ENCODE results near the gene GTPBP3. TPM values are rescaled to one million over a fixed set of nuclear protein-coding genes. Genes with fewer than 3 reads are reported as not detected.
A peak's percentile ranks its signal among the peaks of the same experiment; 100 is the strongest.
"Not testable (repeated sequence)": the region's sequence is repeated elsewhere in the genome, so short reads cannot be mapped to it uniquely, and the experiment has no call there.

The GTPBP3 gene
- total and polyA plus RNA-seq, 9 of the 15 experiments (the other 6 are each of a cell fraction or from before 2014, with no cell fraction given) = 4.9 to 124 (median 22.6) TPM

DNA sequence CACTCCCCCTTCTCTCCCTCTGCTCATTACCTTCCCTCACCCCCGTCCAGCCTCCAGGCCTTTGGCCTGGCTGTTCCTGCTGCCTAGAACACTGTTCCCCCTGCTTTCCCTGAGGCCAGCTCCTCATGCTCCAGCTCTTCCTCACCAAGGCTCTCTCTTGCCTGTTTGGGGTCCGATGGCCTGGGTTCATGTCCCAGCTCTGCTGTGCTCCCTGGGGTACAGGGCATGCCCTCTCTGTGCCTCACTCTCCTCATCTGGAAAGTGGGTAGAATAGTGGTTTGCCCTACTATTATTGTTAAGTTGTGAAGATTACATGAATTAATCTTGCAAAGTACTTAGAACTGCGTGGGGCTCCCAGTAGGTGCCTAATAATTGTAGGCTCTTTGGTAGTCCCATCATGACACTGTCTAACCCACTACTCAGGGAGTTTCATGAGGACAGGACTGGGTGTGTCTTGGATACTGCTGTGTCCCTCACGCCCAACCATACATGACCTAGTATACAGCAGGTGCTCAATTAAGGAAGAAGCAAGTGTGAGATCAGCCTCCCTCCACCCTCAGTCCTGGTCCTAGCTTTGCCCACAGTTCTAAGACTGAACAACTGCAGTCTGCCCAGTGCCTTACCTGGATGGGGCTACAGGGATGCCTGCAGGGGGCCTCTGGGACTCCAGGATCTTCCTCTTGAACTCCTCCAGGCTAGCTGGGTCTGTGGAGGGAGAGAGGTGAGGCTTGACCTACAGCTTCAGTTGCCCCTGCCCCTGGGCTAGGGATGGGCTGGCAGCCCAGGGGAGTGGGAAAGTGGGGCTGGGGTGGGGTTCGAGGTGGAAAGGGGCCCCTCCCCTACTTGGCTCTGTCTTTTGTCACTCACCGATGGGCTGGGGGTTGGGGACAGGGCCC is 22.8 kb downstream of the GTPBP3 start (continued):
- TF ChIP-seq, protein P1, sequence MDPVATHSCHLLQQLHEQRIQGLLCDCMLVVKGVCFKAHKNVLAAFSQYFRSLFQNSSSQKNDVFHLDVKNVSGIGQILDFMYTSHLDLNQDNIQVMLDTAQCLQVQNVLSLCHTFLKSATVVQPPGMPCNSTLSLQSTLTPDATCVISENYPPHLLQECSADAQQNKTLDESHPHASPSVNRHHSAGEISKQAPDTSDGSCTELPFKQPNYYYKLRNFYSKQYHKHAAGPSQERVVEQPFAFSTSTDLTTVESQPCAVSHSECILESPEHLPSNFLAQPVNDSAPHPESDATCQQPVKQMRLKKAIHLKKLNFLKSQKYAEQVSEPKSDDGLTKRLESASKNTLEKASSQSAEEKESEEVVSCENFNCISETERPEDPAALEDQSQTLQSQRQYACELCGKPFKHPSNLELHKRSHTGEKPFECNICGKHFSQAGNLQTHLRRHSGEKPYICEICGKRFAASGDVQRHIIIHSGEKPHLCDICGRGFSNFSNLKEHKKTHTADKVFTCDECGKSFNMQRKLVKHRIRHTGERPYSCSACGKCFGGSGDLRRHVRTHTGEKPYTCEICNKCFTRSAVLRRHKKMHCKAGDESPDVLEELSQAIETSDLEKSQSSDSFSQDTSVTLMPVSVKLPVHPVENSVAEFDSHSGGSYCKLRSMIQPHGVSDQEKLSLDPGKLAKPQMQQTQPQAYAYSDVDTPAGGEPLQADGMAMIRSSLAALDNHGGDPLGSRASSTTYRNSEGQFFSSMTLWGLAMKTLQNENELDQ (CRISPR knock-in tag; IDR thresholded peaks at IDR 0.05; ENCODE audit: borderline replicate concordance) = no peak
- TF ChIP-seq ZNF583 (CRISPR knock-in tag; IDR thresholded peaks at IDR 0.05) = no peak
- TF ChIP-seq ZKSCAN8 (CRISPR knock-in tag; IDR thresholded peaks at IDR 0.05) = peak; percentile 93
- no peak for TF ChIP-seq IRF2 (CRISPR knock-in tag; IDR thresholded peaks at IDR 0.05)
- TF ChIP-seq TAF15 (IDR thresholded peaks at IDR 0.05; ENCODE audit: low read depth, low read length) = no peak

DNA sequence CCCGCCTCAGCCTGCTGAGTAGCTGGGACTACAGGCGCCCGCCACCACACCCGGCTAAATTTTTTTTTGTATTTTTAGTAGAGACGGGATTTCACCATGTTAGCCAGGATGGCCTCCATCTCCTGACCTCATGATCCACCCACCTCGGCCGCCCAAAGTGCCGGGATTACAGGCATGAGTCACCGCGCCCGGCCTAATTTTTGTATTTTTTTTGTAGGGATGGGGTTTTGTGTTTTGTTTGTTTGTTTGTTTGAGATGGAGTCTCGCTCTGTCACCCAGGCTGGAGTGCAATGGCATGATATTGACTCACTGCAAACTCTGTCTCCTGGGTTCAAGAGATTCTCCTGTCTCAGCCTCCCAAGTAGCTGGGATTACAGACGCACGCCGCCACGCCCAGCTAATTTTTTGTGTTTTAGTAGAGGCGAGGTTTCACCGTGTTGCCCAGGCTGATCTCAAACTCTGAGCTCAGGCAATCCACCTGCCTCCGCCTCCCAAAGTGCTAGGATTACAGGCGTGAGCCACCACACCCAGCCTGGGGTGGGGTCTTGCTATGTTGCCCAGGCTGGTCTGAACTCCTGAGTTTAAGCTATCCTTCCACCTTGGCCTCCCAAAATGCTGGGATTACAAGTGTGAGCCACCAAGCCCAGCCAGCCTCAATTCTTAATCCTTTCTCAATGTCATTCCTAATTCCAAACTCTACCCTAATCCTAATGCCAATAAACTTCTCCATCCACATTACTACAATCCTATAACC is 26.7 kb downstream of the GTPBP3 start:
- FAIRE-seq, POLR2A ChIA-PET: not testable (repeated sequence)

More for the DNA sequence above, 26.7 kb downstream of the GTPBP3 start:
- ATAC-seq; CTCF ChIA-PET (ENCODE audit: low intra/inter-chr PET ratio); DNase-seq (ENCODE audit: extremely low read depth in 1 of 4, low spot score in 3 of 4); H3K27ac ChIP-seq (ENCODE audit: extremely low read depth, low read depth, low read length); H3K9me1 ChIP-seq (ENCODE audit: control insufficient read depth, insufficient read depth, low read length); H3K4me1 ChIP-seq (replicated peaks in 1 of 2; ENCODE audit: control insufficient read depth in 2 of 2, insufficient read depth in 2 of 2, low read length in 2 of 2); H3K4me2 ChIP-seq (ENCODE audit: insufficient read depth, low read length); H3K9ac ChIP-seq (ENCODE audit: insufficient read depth in 1 of 2, low read depth in 2 of 2, low read length in 2 of 2); H3K79me2 ChIP-seq (ENCODE audit: control insufficient read depth, insufficient read depth, low read length); H4K20me1 ChIP-seq (replicated peaks; ENCODE audit: control insufficient read depth, insufficient read depth, low read length); H3K4me3 ChIP-seq; H2AFZ ChIP-seq (ENCODE audit: low read depth, low read length); in situ Hi-C loops (cut with MboI); BruUV-seq (replicated peaks); H3K36me3 ChIP-seq (ENCODE audit: control insufficient read depth, insufficient read depth, low read length); H3K9me3 ChIP-seq (replicated peaks; ENCODE audit: control insufficient read depth, insufficient read depth, low read depth, low read length); intact Hi-C loops (cut with micrococcal nuclease): not testable (repeated sequence)
- TF ChIP-seq, protein P2, sequence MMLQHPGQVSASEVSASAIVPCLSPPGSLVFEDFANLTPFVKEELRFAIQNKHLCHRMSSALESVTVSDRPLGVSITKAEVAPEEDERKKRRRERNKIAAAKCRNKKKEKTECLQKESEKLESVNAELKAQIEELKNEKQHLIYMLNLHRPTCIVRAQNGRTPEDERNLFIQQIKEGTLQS (IDR thresholded peaks at IDR 0.05) = peak; percentile 57
- TF ChIP-seq, protein P2 (CRISPR knock-in tag; conservative IDR thresholded peaks at IDR 0.05) = not testable (repeated sequence)
- peak; percentile 81 for TF ChIP-seq ZNF121 (CRISPR knock-in tag; conservative IDR thresholded peaks at IDR 0.05)
- 30% methylated on average over 18 of the region's 20 CpGs for WGBS (ENCODE audit: insufficient coverage, low coverage, missing lambda C conversion rate)
- H3K27me3 ChIP-seq (ENCODE audit: control insufficient read depth in 2 of 2, insufficient read depth in 2 of 2, low read length in 2 of 2) = peaks cover 22 to 24% of the 10 kb centered on the region in 2 experiments
